CD4-positive, alpha-beta memory T cell (primary cell): ENCODE measurements around the gene IKZF1. TPM values are rescaled to one million over a fixed set of nuclear protein-coding genes. Genes with fewer than 3 reads are reported as not detected.

Source experiments
- CTCF ChIA-PET: fragments of 350-600 bp; sonication (Branson Sonifier 250); formaldehyde crosslinking; loops from one replicate; lab custom pipeline; 2021; ENCODE audit warnings: inconsistent platforms; ENCODE audit not compliant: partially characterized antibody; lab: Charles Lee
- POLR2A ChIA-PET: fragments of 350-600 bp; sonication (Branson Sonifier 250); formaldehyde crosslinking; loops from one replicate; lab custom pipeline; 2021; ENCODE audit not compliant: partially characterized antibody; lab: Charles Lee
- DNase-seq, 5 donors: peaks; one replicate each; pipeline versions ENCODE4 v3.0.0 to v3.0.0-alpha.2; 2020 to 2022; ENCODE audit warnings: mixed read lengths in 1 of 5
- H3K27ac ChIP-seq: one replicate; pipeline ENCODE4 v1.7.0; 2013; ENCODE audit warnings: low read depth, low read length
- H3K27me3 ChIP-seq: 2 replicates; pipeline ENCODE4 v1.7.0; 2013; ENCODE audit warnings: mild to moderate bottlenecking, low read length, moderate library complexity; ENCODE audit not compliant: insufficient read depth
- H3K36me3 ChIP-seq: 2 replicates; pipeline ENCODE4 v1.7.0; 2013; ENCODE audit warnings: mild to moderate bottlenecking, low read length, moderate library complexity; ENCODE audit not compliant: insufficient read depth
- H3K4me1 ChIP-seq: 2 replicates; pipeline ENCODE4 v1.7.0; 2013; ENCODE audit warnings: mild to moderate bottlenecking, low read length, moderate library complexity; ENCODE audit not compliant: insufficient read depth
- H3K4me3 ChIP-seq, 2 donors: one replicate each; pipeline ENCODE4 v1.7.0; 2013; ENCODE audit warnings: low read length in 2 of 2, mild to moderate bottlenecking in 1 of 2
- H3K9me3 ChIP-seq, 2 donors: one replicate each; pipeline ENCODE4 v1.7.0; 2013; ENCODE audit warnings: low read length in 2 of 2, control low read depth in 1 of 2; ENCODE audit not compliant: control insufficient read depth in 1 of 2
- H3K27ac Mint-ChIP-seq, 7 donors: one replicate each; pipeline ENCODE4 v1.8.0; 2020 to 2021; ENCODE audit warnings: mixed read lengths in 7 of 7, mild to moderate bottlenecking in 6 of 7, inconsistent platforms in 3 of 7, moderate library complexity in 3 of 7
- H3K27me3 Mint-ChIP-seq, 2 donors: one replicate each; pipeline ENCODE4 v1.8.0; 2020 to 2021; ENCODE audit warnings: mixed read lengths in 2 of 2
- H3K36me3 Mint-ChIP-seq, 2 donors: one replicate each; pipeline ENCODE4 v1.8.0; 2020 to 2021; ENCODE audit warnings: mixed read lengths in 2 of 2, inconsistent platforms in 1 of 2, mild to moderate bottlenecking in 1 of 2
- H3K4me1 Mint-ChIP-seq, 4 donors: one replicate each; pipeline ENCODE4 v1.8.0; 2020 to 2021; ENCODE audit warnings: mixed read lengths in 4 of 4, mild to moderate bottlenecking in 1 of 4
- H3K4me3 Mint-ChIP-seq, 8 donors: one replicate each; pipeline ENCODE4 v1.8.0; 2020 to 2021; ENCODE audit warnings: mixed read lengths in 8 of 8, mild to moderate bottlenecking in 7 of 8, moderate library complexity in 6 of 8, inconsistent platforms in 3 of 8
- H3K9me3 Mint-ChIP-seq, 8 donors: one replicate each; pipeline ENCODE4 v1.8.0; 2020 to 2021; ENCODE audit warnings: mixed read lengths in 8 of 8, mild to moderate bottlenecking in 5 of 8, inconsistent platforms in 3 of 8, moderate library complexity in 1 of 8
- intact Hi-C: fragments of 100-400 bp; cut with micrococcal nuclease; formaldehyde crosslinking; loops from one replicate; pipeline ENCODE4 v1.15.1; 2023
- polyA plus RNA-seq, 2 donors: library from polyadenylated mRNA; unstranded; fragments of 300-500 nt; fragmentation: Illumina TruSeq; gene quantifications; one replicate each; pipeline ENCODE4 v1.2.3, GENCODE V29; 2021
- total RNA-seq, 2 experiments: library from RNA; stranded (reverse); gene quantifications; one replicate each; pipeline ENCODE4 v1.2.3, GENCODE V29; 2021

The IKZF1 gene
- total and polyA plus RNA-seq, 4 experiments from 2014 or later, result 116 to 479 (median 381) TPM

- H3K27ac Mint-ChIP-seq, result peak overlapping the region; percentile 48 to 97 (median 93)
- ChIA-PET CTCF (interaction anchor here (1.1 to 4.3 kb wide), 4 partner anchors 19 to 185 kb away, joined by 4 to 21 read pairs (median 8); no protein-coding TSS in a partner anchor), POLR2A (interaction anchor here (1.0 to 3.2 kb wide), 6 partner anchors 8 to 53 kb away, joined by 3 to 22 read pairs (median 4); no protein-coding TSS in a partner anchor)
- DNase-seq, result no peak
- intact Hi-C loops, result no loop called here
- peak overlapping the region; percentile 60 for H3K27ac ChIP-seq
- no peaks in the 10 kb centered on the region for H3K9me3 ChIP-seq
- peak overlapping the region in 5 of 8 donors; percentile 26 to 71 (median 40) for H3K4me3 Mint-ChIP-seq
- H3K27me3 ChIP-seq, result no peaks in the 10 kb centered on the region
- peaks cover 75 to 87% of the 10 kb centered on the region in 2 donors for H3K36me3 Mint-ChIP-seq
- peaks cover 69 to 86% (median 78%) of the 10 kb centered on the region in 4 donors for H3K4me1 Mint-ChIP-seq
- peaks cover 94% of the 10 kb centered on the region for H3K4me1 ChIP-seq
- H3K27me3 Mint-ChIP-seq, result no peaks in the 10 kb centered on the region
- H3K4me3 ChIP-seq, result no peak overlapping the region
- peaks cover 78% of the 10 kb centered on the region for H3K36me3 ChIP-seq
- H3K9me3 Mint-ChIP-seq, result peaks cover 0 to 5% (median 0%) of the 10 kb centered on the region in 8 donors
Observed at GRCh38 chr7:50391386-50391785, 86.9 kb downstream of the IKZF1 start.

GRCh38 chr7:50393076-50393475 is 88.6 kb downstream of the IKZF1 start:
- CTCF ChIA-PET, result interaction anchor here (1.0 to 4.3 kb wide), 7 partner anchors 8 to 187 kb away, joined by 3 to 21 read pairs (median 4); no protein-coding TSS in a partner anchor
- peaks cover 75 to 97% (median 84%) of the 10 kb centered on the region in 4 donors for H3K4me1 Mint-ChIP-seq
- H3K9me3 Mint-ChIP-seq, result peaks cover 0 to 4% (median 0%) of the 10 kb centered on the region in 8 donors
- peak overlapping the region; percentile 23 to 57 for H3K4me3 ChIP-seq
- H3K27me3 ChIP-seq, result no peaks in the 10 kb centered on the region
- H3K27ac Mint-ChIP-seq, result peak overlapping the region; percentile 90 to 97 (median 93)
- peaks cover 100% of the 10 kb centered on the region for H3K4me1 ChIP-seq
- H3K27me3 Mint-ChIP-seq, result no peaks in the 10 kb centered on the region
- no peaks in the 10 kb centered on the region for H3K9me3 ChIP-seq
- H3K36me3 Mint-ChIP-seq, result peaks cover 74 to 89% of the 10 kb centered on the region in 2 donors
- peak overlapping the region; percentile 60 for H3K27ac ChIP-seq
- intact Hi-C loops, result loop anchor here (2.0 kb wide), 1 partner anchor 14 kb away; no protein-coding TSS in a partner anchor
- peaks cover 73% of the 10 kb centered on the region for H3K36me3 ChIP-seq
- peak in 1 of 5 donors; percentile 71 for DNase-seq
- POLR2A ChIA-PET, result interaction anchor here (0.6 to 3.2 kb wide), 14 partner anchors 8 to 186 kb away, joined by 3 to 22 read pairs (median 5); no protein-coding TSS in a partner anchor
- H3K4me3 Mint-ChIP-seq, result peak overlapping the region; percentile 74 to 92 (median 81)

GRCh38 chr7:50393547-50394252 is 89.2 kb downstream of the IKZF1 start:
- H3K27me3 Mint-ChIP-seq, result no peaks in the 10 kb centered on the region
- H3K27ac Mint-ChIP-seq, result peak overlapping the region; percentile 90 to 97 (median 93)
- peaks cover 74 to 89% of the 10 kb centered on the region in 2 donors for H3K36me3 Mint-ChIP-seq
- POLR2A ChIA-PET, result interaction anchor here (0.6 to 3.2 kb wide), 16 partner anchors 10 to 186 kb away, joined by 3 to 22 read pairs (median 4); no protein-coding TSS in a partner anchor
- peaks cover 72% of the 10 kb centered on the region for H3K36me3 ChIP-seq
- peak; percentile 52 to 80 (median 55) for DNase-seq
- intact Hi-C loops, result loop anchor here (1.0 to 2.0 kb wide), 2 partner anchors 7 to 15 kb away; no protein-coding TSS in a partner anchor
- peaks cover 75 to 97% (median 86%) of the 10 kb centered on the region in 4 donors for H3K4me1 Mint-ChIP-seq
- no peaks in the 10 kb centered on the region for H3K9me3 ChIP-seq
- peak overlapping the region; percentile 60 for H3K27ac ChIP-seq
- CTCF ChIA-PET, result interaction anchor here (1.0 to 4.3 kb wide), 5 partner anchors 8 to 188 kb away, joined by 3 to 21 read pairs (median 4); no protein-coding TSS in a partner anchor
- H3K4me1 ChIP-seq, result peaks cover 100% of the 10 kb centered on the region
- peak overlapping the region; percentile 74 to 92 (median 81) for H3K4me3 Mint-ChIP-seq
- no peaks in the 10 kb centered on the region for H3K27me3 ChIP-seq
- peaks cover 0 to 4% (median 0%) of the 10 kb centered on the region in 8 donors for H3K9me3 Mint-ChIP-seq
- H3K4me3 ChIP-seq, result peak overlapping the region; percentile 23 to 57

- H3K9me3 ChIP-seq, result no peaks in the 10 kb centered on the region
- peaks cover 94% of the 10 kb centered on the region for H3K4me1 ChIP-seq
- Mint-ChIP-seq H3K4me1 (peaks cover 70 to 91% (median 82%) of the 10 kb centered on the region in 4 donors), H3K4me3 (peak overlapping the region; percentile 74 to 92 (median 81)), H3K36me3 (peaks cover 75 to 87% of the 10 kb centered on the region in 2 donors), H3K27me3 (no peaks in the 10 kb centered on the region), H3K9me3 (peaks cover 0 to 4% (median 0%) of the 10 kb centered on the region in 8 donors), H3K27ac (peak overlapping the region; percentile 90 to 97 (median 93))
- DNase-seq, result no peak
- peaks cover 66% of the 10 kb centered on the region for H3K36me3 ChIP-seq
- peak overlapping the region in 1 of 2 donors; percentile 23 for H3K4me3 ChIP-seq
- H3K27me3 ChIP-seq, result no peaks in the 10 kb centered on the region
- ChIA-PET POLR2A (interaction anchor here (0.8 to 3.2 kb wide), 15 partner anchors 11 to 187 kb away, joined by 3 to 22 read pairs (median 5); no protein-coding TSS in a partner anchor), CTCF (interaction anchor here (1.0 to 4.3 kb wide), 5 partner anchors 9 to 188 kb away, joined by 3 to 21 read pairs (median 4); no protein-coding TSS in a partner anchor)
- peak overlapping the region; percentile 60 for H3K27ac ChIP-seq
- intact Hi-C loops, result loop anchor here (1.0 kb wide), 1 partner anchor 8 kb away; no protein-coding TSS in a partner anchor
Observed at GRCh38 chr7:50394315-50394714, 89.8 kb downstream of the IKZF1 start.

GRCh38 chr7:50396856-50397255 is 92.3 kb downstream of the IKZF1 start:
- H3K9me3 ChIP-seq, result no peaks in the 10 kb centered on the region
- CTCF ChIA-PET, result interaction anchor here (0.5 to 2.3 kb wide), 6 partner anchors 21 to 239 kb away, joined by 3 to 15 read pairs (median 3); no protein-coding TSS in a partner anchor
- Mint-ChIP-seq H3K27me3 (no peaks in the 10 kb centered on the region), H3K27ac (peak overlapping the region; percentile 70 to 99 (median 91)), H3K36me3 (peaks cover 71 to 86% of the 10 kb centered on the region in 2 donors), H3K4me3 (peak overlapping the region; percentile 21 to 80 (median 72)), H3K9me3 (peaks cover 0 to 10% (median 0%) of the 10 kb centered on the region in 8 donors), H3K4me1 (peaks cover 61 to 79% (median 68%) of the 10 kb centered on the region in 4 donors)
- DNase-seq, result peak in 4 of 5 donors; percentile 22 to 54 (median 44)
- POLR2A ChIA-PET, result interaction anchor here (0.7 to 2.1 kb wide), 10 partner anchors 10 to 190 kb away, joined by 3 to 14 read pairs (median 4); partner anchors contain the start of gene IKZF1
- peaks cover 76% of the 10 kb centered on the region for H3K4me1 ChIP-seq
- peaks cover 64% of the 10 kb centered on the region for H3K36me3 ChIP-seq
- peak overlapping the region; percentile 64 for H3K27ac ChIP-seq
- H3K4me3 ChIP-seq, result no peak overlapping the region
- intact Hi-C loops, result no loop called here
- H3K27me3 ChIP-seq, result no peaks in the 10 kb centered on the region

GRCh38 chr7:50397320-50397970 is 92.9 kb downstream of the IKZF1 start:
- intact Hi-C loops, result no loop called here
- DNase-seq, result peak; percentile 42 to 77 (median 54)
- Histone ChIP-seq H3K36me3 (peaks cover 64% of the 10 kb centered on the region), H3K4me3 (no peak overlapping the region), H3K9me3 (no peaks in the 10 kb centered on the region), H3K27ac (peak overlapping the region; percentile 56), H3K4me1 (peaks cover 75% of the 10 kb centered on the region), H3K27me3 (no peaks in the 10 kb centered on the region)
- Mint-ChIP-seq H3K27ac (peak overlapping the region; percentile 80 to 99 (median 91)), H3K4me1 (peaks cover 59 to 79% (median 67%) of the 10 kb centered on the region in 4 donors), H3K4me3 (peak overlapping the region in 6 of 8 donors; percentile 21 to 72 (median 49)), H3K36me3 (peaks cover 69 to 85% of the 10 kb centered on the region in 2 donors), H3K9me3 (peaks cover 0 to 10% (median 0%) of the 10 kb centered on the region in 8 donors), H3K27me3 (no peaks in the 10 kb centered on the region)
- ChIA-PET CTCF (interaction anchor here (0.7 to 2.3 kb wide), 7 partner anchors 21 to 192 kb away, joined by 3 to 15 read pairs (median 3); no protein-coding TSS in a partner anchor), POLR2A (interaction anchor here (0.9 to 2.1 kb wide), 11 partner anchors 9 to 193 kb away, joined by 3 to 14 read pairs (median 4); partner anchors contain the start of gene IKZF1)
